ENCODE results near the gene OR4D2.
"Not testable (repeated sequence)": the region's sequence is repeated elsewhere in the genome, so short reads cannot be mapped to it uniquely, and the experiment has no call there.

Gene OR4D2

GRCh38 chr17:58166682-58167081 is at the start of gene OR4D2:
TSS of gene OR4D2 (plus strand) at chr17:58166982. CDS start at chr17:58169656, 2,674 bp downstream.
- H3K4me3 ChIP-seq (ENCODE audit: low read depth, low read length) = no peak within 1 kb of the TSS
- no peak for TF ChIP-seq CTCF (conservative IDR thresholded peaks at IDR 0.05; ENCODE audit: low read depth, low read length)
- DNase-seq (ENCODE audit: low read depth) = no peak

- DNase-seq (ENCODE audit: low read depth) = no peak
- no peak overlapping the region for H3K4me3 ChIP-seq (ENCODE audit: low read depth, low read length)
- TF ChIP-seq CTCF (conservative IDR thresholded peaks at IDR 0.05; ENCODE audit: low read depth, low read length) = no peak
These were observed 49.4 kb upstream of the OR4D2 start for GRCh38 chr17:58117382-58117781.

- no peak overlapping the region for H3K4me3 ChIP-seq (ENCODE audit: low read depth, low read length)
- no peak for DNase-seq (ENCODE audit: low read depth)
- TF ChIP-seq CTCF (conservative IDR thresholded peaks at IDR 0.05; ENCODE audit: low read depth, low read length) = no peak
These were observed 47.3 kb upstream of the OR4D2 start for GRCh38 chr17:58119491-58119890.

- H3K4me3 ChIP-seq (ENCODE audit: low read depth, low read length) = no peak overlapping the region
- DNase-seq (ENCODE audit: low read depth) = peak; percentile 76
- no peak for TF ChIP-seq CTCF (conservative IDR thresholded peaks at IDR 0.05; ENCODE audit: low read depth, low read length)
These were observed 46.5 kb upstream of the OR4D2 start for GRCh38 chr17:58120195-58120822.

- peak; percentile 50 for TF ChIP-seq CTCF (conservative IDR thresholded peaks at IDR 0.05; ENCODE audit: low read depth, low read length)
- DNase-seq (ENCODE audit: low read depth) = peak; percentile 52
- no peak overlapping the region for H3K4me3 ChIP-seq (ENCODE audit: low read depth, low read length)
These were observed 44.9 kb upstream of the OR4D2 start for GRCh38 chr17:58121925-58122324.

- no peak for DNase-seq (ENCODE audit: low read depth)
- no peak overlapping the region for H3K4me3 ChIP-seq (ENCODE audit: low read depth, low read length)
- no peak for TF ChIP-seq CTCF (conservative IDR thresholded peaks at IDR 0.05; ENCODE audit: low read depth, low read length)
These were observed 38.9 kb upstream of the OR4D2 start for GRCh38 chr17:58127846-58128245.

- not testable (repeated sequence) for DNase-seq (ENCODE audit: low read depth); H3K4me3 ChIP-seq (ENCODE audit: low read depth, low read length)
These were observed 34.1 kb upstream of the OR4D2 start for GRCh38 chr17:58132697-58133096.

Data from choroid plexus epithelial cell (primary cell).